ENCODE data around the gene STX2. TPM values are rescaled to one million over a fixed set of nuclear protein-coding genes. Genes with fewer than 3 reads are reported as not detected.

The STX2 gene
- 24.2 and 35.5 TPM in 2 replicates for total RNA-seq

DNA sequence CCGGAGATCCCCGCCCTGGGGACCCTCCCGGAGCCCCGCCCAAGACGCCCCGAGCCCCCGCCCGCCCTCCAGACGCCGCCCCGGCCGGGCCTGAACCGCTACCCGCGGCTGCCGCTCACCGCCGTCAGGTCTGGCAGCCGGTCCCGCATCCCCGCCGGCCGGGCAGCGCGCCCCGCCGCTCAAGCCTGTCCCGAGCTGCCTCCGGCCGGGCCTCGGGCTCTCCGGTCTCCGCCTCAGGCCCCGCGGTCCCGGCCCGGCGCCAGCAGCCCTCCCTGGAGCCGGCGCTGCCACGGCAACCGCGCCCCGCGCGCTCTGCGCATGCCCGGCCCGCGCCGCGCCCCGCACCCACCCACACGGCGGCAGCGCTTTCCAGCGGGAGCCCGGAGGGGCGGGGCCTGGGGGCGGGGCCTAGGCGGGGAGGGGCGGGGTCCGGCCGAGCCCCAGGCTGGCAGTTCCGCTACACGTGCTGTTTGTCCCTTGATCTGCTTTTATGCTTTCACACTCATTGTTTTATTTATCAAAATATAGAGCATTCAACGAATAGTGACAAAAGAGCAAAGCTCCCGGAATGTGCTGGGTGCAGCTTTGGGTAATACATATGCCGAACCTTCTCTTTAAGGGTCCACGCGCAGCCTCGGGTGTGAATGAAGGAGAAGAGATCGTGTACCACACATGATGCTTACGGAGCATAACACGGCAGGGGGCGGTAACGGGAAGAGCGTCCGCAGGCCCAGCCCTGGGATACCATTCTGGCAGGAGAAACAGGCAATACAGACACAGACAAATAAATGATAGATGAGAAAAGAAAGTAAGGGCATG is at the start of gene STX2:
Gene STX2 (minus strand): TSS at position 300 of the 819 bp plus-strand sequence. CDS start 151 bp downstream, at position 149.

DNA sequence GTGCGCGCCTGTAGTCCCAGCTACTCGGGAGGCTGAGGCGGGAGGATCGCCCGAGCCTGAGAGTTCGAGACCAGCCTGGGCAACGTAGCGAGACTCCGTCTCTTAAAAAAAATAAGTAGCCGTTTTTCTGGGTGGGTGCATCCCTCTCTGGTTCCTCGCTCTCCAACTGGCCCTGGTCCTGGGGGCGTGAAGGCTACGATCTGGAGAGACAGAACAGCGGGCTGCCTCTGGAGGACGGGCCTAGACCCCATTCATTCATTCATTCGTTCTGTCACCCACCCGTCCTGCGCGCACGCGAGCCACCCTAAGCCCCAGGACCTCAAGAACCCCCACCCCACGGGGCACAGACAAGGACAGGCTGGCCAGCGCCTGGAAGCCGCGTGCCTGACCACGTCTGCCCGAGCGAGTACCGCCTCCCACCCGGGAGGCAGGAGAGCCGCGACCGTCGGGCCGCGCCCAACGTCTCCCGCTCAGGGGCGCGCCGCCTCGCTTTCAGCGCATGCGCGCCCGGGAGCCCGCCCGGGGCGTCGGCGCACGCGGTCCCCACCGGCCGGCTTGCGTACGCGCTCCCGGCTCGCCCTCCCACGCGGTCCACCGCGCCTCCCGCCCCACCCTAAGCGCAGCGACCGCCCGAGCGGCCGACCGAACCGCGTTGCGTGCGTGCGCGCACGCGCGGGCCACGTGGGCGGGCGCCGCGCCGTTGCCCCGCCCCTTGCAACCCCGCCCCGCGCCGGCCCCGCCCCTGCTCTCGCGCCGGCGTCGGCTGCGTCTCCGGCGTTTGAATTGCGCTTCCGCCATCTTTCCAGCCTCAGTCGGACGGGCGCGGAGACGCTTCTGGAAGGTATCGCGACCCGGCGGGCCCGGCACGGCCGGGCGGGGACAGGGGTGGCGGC is 32.5 kb upstream of the STX2 start, which contains the start of gene RAN:
Gene RAN (plus strand): TSS at position 781 of the 893 bp plus-strand sequence. CDS start 528 bp downstream, outside the sequence.

Other genes with a start within 250 kb of the STX2 start
- 0.23 and 0.60 TPM in 2 replicates for gene RIMBP2, start 123.0 kb downstream of the STX2 start, total RNA-seq
- 259 and 389 TPM in 2 replicates for gene RAN, start 32.8 kb upstream of the STX2 start, total RNA-seq
- gene ADGRD1, start 114.7 kb upstream of the STX2 start, total RNA-seq: 18.2 and 22.0 TPM in 2 replicates